ENCODE results near the gene POU4F1.

DNA sequence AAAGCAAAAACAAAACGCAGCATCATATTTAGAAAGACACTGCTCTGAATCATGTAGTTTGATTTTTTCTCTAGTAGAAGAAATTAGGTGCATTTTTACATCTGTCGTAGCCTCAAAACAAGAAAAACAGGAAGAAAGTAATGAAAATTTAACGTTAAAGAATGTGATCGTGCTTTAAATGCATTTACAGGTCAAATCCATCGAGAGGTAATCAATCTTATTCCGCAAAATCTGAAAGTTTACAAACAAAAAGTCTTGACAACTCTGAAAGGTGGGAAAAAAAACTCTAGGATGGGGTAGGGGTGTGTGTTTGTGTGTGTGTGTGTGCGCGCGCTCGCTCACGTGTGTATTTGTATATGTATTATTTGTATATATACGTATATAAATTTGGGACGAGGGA lies 10.2 kb downstream of the POU4F1 start:
- TF ChIP-seq, protein P1, sequence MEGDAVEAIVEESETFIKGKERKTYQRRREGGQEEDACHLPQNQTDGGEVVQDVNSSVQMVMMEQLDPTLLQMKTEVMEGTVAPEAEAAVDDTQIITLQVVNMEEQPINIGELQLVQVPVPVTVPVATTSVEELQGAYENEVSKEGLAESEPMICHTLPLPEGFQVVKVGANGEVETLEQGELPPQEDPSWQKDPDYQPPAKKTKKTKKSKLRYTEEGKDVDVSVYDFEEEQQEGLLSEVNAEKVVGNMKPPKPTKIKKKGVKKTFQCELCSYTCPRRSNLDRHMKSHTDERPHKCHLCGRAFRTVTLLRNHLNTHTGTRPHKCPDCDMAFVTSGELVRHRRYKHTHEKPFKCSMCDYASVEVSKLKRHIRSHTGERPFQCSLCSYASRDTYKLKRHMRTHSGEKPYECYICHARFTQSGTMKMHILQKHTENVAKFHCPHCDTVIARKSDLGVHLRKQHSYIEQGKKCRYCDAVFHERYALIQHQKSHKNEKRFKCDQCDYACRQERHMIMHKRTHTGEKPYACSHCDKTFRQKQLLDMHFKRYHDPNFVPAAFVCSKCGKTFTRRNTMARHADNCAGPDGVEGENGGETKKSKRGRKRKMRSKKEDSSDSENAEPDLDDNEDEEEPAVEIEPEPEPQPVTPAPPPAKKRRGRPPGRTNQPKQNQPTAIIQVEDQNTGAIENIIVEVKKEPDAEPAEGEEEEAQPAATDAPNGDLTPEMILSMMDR (IDR thresholded peaks at IDR 0.05): no peak
- TF ChIP-seq POLR2A (IDR thresholded peaks at IDR 0.05): no peak
